SK-N-SH treated with all-trans-retinoic acid at 6 μM for 48 hours (cell line): ENCODE data around the gene PBX3.

ENCODE experiments used
- BACH2 ChIP-seq: fragments of 250-450 bp; sonication (Bioruptor Pico); IDR thresholded peaks from 2 replicates; pipeline ENCODE4 v1.9.0; 2021; ENCODE audit warnings: mild to moderate bottlenecking, borderline replicate concordance
- CSDC2 ChIP-seq: fragments of 250-450 bp; sonication (Bioruptor Pico); IDR thresholded peaks from 2 replicates; pipeline ENCODE4 v1.5.0; 2020; ENCODE audit warnings: mild to moderate bottlenecking, moderate library complexity
- ESRRG ChIP-seq: fragments of 250-450 bp; sonication (Bioruptor Pico); IDR thresholded peaks from 2 replicates; pipeline ENCODE4 v1.6.1; 2021; ENCODE audit warnings: mild to moderate bottlenecking
- ISL1 ChIP-seq: fragments of 250-450 bp; sonication (Bioruptor Pico); IDR thresholded peaks from 2 replicates; pipeline ENCODE4 v2.1.2; 2022; ENCODE audit warnings: mild to moderate bottlenecking, moderate library complexity
- TCF4 ChIP-seq: fragments of 250-450 bp; sonication (Bioruptor Pico); IDR thresholded peaks from 2 replicates; pipeline ENCODE4 v1.8.0; 2021; ENCODE audit warnings: mild to moderate bottlenecking, moderate library complexity, borderline replicate concordance
- TF ChIP-seq, protein P1 (sequence below): fragments of 250-450 bp; sonication (Bioruptor Pico); IDR thresholded peaks from 2 replicates; pipeline ENCODE4 v1.8.0; 2020; ENCODE audit warnings: mild to moderate bottlenecking, moderate library complexity, borderline replicate concordance
- TF ChIP-seq, protein P2 (sequence below): fragments of 250-450 bp; sonication (Bioruptor Pico); IDR thresholded peaks from 2 replicates; pipeline ENCODE4 v1.5.0; 2020; ENCODE audit warnings: mild to moderate bottlenecking, moderate library complexity
- TF ChIP-seq, protein P3 (sequence below): fragments of 250-450 bp; sonication (Bioruptor Pico); IDR thresholded peaks from 2 replicates; pipeline ENCODE4 v1.8.0; 2021; ENCODE audit warnings: low read depth, mild to moderate bottlenecking, moderate library complexity, borderline replicate concordance

DNA sequence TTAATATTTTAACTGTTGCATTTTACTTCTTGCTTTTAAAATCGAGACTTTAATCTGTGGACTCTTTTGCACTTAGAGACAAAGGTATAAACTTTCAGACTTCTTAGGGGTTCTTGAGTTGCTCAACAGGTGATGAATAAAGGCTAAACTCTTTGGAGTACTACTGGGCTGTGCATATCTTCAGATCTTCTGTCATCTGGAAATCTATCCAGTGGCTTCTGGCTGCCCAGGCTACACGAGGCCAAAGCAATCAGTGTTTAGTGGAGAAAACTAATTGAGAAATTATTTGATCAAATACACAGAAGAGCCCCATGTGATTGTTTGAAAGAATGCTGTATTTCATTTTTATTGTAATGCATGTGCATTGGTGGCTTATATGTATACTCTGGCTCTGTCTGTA lies 146.1 kb downstream of the PBX3 start:
- TF ChIP-seq, protein P1, sequence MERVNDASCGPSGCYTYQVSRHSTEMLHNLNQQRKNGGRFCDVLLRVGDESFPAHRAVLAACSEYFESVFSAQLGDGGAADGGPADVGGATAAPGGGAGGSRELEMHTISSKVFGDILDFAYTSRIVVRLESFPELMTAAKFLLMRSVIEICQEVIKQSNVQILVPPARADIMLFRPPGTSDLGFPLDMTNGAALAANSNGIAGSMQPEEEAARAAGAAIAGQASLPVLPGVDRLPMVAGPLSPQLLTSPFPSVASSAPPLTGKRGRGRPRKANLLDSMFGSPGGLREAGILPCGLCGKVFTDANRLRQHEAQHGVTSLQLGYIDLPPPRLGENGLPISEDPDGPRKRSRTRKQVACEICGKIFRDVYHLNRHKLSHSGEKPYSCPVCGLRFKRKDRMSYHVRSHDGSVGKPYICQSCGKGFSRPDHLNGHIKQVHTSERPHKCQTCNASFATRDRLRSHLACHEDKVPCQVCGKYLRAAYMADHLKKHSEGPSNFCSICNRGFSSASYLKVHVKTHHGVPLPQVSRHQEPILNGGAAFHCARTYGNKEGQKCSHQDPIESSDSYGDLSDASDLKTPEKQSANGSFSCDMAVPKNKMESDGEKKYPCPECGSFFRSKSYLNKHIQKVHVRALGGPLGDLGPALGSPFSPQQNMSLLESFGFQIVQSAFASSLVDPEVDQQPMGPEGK: no peak
- TF ChIP-seq CSDC2 (CRISPR knock-in tag) (no peak), BACH2 (CRISPR knock-in tag) (no peak), TCF4 (CRISPR knock-in tag) (no peak), ESRRG (CRISPR knock-in tag) (no peak), ISL1 (CRISPR knock-in tag) (no peak)
- TF ChIP-seq, protein P2, sequence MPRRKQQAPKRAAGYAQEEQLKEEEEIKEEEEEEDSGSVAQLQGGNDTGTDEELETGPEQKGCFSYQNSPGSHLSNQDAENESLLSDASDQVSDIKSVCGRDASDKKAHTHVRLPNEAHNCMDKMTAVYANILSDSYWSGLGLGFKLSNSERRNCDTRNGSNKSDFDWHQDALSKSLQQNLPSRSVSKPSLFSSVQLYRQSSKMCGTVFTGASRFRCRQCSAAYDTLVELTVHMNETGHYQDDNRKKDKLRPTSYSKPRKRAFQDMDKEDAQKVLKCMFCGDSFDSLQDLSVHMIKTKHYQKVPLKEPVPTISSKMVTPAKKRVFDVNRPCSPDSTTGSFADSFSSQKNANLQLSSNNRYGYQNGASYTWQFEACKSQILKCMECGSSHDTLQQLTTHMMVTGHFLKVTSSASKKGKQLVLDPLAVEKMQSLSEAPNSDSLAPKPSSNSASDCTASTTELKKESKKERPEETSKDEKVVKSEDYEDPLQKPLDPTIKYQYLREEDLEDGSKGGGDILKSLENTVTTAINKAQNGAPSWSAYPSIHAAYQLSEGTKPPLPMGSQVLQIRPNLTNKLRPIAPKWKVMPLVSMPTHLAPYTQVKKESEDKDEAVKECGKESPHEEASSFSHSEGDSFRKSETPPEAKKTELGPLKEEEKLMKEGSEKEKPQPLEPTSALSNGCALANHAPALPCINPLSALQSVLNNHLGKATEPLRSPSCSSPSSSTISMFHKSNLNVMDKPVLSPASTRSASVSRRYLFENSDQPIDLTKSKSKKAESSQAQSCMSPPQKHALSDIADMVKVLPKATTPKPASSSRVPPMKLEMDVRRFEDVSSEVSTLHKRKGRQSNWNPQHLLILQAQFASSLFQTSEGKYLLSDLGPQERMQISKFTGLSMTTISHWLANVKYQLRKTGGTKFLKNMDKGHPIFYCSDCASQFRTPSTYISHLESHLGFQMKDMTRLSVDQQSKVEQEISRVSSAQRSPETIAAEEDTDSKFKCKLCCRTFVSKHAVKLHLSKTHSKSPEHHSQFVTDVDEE (CRISPR knock-in tag): no peak
- TF ChIP-seq, protein P3, sequence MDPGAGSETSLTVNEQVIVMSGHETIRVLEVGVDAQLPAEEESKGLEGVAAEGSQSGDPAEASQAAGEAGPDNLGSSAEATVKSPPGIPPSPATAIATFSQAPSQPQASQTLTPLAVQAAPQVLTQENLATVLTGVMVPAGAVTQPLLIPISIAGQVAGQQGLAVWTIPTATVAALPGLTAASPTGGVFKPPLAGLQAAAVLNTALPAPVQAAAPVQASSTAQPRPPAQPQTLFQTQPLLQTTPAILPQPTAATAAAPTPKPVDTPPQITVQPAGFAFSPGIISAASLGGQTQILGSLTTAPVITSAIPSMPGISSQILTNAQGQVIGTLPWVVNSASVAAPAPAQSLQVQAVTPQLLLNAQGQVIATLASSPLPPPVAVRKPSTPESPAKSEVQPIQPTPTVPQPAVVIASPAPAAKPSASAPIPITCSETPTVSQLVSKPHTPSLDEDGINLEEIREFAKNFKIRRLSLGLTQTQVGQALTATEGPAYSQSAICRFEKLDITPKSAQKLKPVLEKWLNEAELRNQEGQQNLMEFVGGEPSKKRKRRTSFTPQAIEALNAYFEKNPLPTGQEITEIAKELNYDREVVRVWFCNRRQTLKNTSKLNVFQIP (CRISPR knock-in tag): no peak
